Fibroblast of villous mesenchyme (primary cell): ENCODE results near the gene P2RX7. TPM values are rescaled to one million over a fixed set of nuclear protein-coding genes. Genes with fewer than 3 reads are reported as not detected.

Experiments used
- DNase-seq: peaks from one replicate; pipeline ENCODE4 v3.0.0-alpha.2; 2010; ENCODE audit warnings: low read depth
- H3K4me3 ChIP-seq: 2 replicates; pipeline ENCODE4 v1.5.1; 2011; ENCODE audit warnings: low read depth, mild to moderate bottlenecking, low read length
- CTCF ChIP-seq: IDR thresholded peaks from 2 replicates; pipeline ENCODE4 v1.5.1; 2012; ENCODE audit warnings: low read depth, mild to moderate bottlenecking, low read length; ENCODE audit not compliant: insufficient read depth
- total RNA-seq: library from RNA; depleted of rRNA; stranded (reverse); fragments of >200 nt; gene quantifications from 2 replicates; pipeline ENCODE4 v1.2.3, GENCODE V29; 2012

P2RX7 gene
- total RNA-seq, 1 donor, result 0.43 TPM

DNA sequence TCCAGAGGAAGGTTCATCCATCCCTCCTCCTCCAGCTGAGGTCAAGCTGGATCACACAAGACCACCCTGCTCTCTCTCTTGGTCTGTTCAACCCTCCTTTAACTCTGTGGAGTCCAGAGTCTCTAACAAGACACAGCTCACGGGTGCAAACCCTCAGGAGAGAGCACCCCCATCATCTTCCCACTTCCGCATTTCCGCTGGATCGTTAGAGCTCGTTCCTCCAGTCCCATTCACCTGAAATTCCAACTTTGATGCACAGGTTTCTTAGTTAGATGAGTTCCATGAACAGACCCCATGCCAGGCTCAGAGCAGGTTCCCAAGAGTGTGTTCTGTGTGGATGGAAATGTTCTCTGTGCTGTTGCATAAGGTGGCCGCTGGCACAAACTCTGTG lies 44.5 kb upstream of the P2RX7 start:
- no peak overlapping the region for H3K4me3 ChIP-seq
- DNase-seq, result no peak
- TF ChIP-seq CTCF, result no peak

DNA sequence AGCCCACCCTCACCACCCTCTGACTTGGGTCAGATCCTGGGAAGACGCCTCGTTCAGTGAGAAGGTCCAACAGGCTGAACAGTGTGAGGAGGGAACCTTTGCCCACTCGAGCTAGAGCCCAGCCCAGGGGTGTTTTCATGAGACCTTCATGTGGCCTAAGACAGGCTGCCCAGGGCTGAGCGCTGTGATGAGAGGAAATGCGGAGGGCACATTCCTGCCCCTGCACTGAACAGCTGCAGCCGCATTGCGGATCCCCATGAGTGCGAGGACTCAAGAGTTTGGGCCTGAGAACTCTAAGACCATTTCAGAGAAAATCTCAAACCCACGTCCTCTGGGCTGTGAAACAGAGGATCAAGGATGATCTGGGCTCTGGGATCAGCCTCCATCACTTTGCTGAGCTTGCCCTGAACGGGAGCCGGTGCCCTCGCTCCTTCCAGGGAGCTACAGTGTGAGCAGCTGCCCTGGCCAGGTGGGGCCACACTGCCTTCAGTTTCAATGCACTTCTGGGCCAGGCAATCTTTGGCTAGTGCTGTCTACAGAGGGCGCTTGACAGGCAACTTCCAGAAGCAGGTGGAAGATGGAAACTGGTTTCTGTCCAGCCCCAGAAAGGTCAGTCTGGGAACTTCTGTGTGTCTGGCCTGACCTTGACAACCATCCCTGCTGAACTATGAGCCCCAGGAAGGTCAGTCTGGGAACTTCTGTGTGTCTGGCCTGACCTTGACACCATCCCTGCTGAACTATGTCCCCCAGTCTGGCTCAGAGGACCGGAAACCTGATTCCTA lies 43.5 kb upstream of the P2RX7 start:
- DNase-seq, result no peak
- TF ChIP-seq CTCF, result no peak

DNA sequence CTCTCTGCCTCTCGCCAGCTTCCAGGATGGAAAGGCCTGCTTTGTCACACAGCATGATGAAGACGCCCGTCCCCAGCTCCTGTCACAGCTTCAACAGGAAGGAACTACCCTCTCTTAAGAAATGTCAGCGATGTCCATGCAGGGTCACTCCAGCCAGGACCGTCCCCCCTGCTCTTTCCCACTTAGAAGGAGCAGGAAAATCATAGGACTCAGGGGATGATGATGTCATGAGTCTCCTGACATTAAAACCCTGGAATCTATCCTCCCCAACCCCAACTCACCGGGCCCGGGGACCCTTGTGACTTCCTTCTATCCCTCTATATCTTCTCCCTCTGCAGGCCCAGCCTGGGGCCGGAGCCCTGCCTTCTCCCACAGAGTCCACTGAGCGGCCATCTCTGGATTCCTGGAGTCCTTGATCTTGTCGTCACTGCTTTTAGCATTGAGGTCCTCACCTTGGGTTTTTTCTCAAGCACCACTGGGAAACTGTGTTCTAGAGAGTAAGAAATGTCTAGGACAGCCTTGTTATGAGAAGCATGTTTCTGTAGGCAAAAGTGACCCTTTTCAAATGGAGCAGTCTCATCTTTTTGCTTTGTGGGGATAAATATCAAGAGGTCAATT lies 42.8 kb upstream of the P2RX7 start:
- no peak for DNase-seq
- H3K4me3 ChIP-seq, result no peak overlapping the region
- TF ChIP-seq CTCF, result no peak

More for the DNA sequence above, 43.5 kb upstream of the P2RX7 start:
- no peak overlapping the region for H3K4me3 ChIP-seq

- DNase-seq, result no peak
- no peak overlapping the region for H3K4me3 ChIP-seq
- TF ChIP-seq CTCF, result no peak
Observed at GRCh38 chr12:121090586-121091514, 41.8 kb upstream of the P2RX7 start.

GRCh38 chr12:121092034-121092433 lies 40.6 kb upstream of the P2RX7 start:
- DNase-seq, result no peak
- no peak for TF ChIP-seq CTCF
- H3K4me3 ChIP-seq, result no peak overlapping the region

- DNase-seq, result no peak
- no peak overlapping the region for H3K4me3 ChIP-seq
- TF ChIP-seq CTCF, result no peak
Observed at GRCh38 chr12:121093487-121093891, 39.2 kb upstream of the P2RX7 start.
